C4-2B (cell line): ENCODE measurements around the gene MOV10L1.

ENCODE experiments used
- CTCF ChIP-seq: fragments of 450-650 bp; conservative IDR thresholded peaks from 2 replicates; pipeline ENCODE4 v1.5.1; 2017; ENCODE audit warnings: mild to moderate bottlenecking
- ZFX ChIP-seq: fragments of 450-650 bp; IDR thresholded peaks from 2 replicates; pipeline ENCODE4 v1.6.1; 2017

GRCh38 chr22:50083462-50084079, 6.2 kb upstream of the MOV10L1 start:
- TF ChIP-seq CTCF = no peak
- no peak for TF ChIP-seq ZFX
